Right atrium auricular region (tissue), 2 donors: ENCODE results near the gene SMC1A. TPM values are rescaled to one million over a fixed set of nuclear protein-coding genes. Genes with fewer than 3 reads are reported as not detected.

ENCODE experiments used
- DNase-seq: peaks from one replicate; pipeline ENCODE4 v3.0.0-alpha.2; 2019; ENCODE audit warnings: low spot score
- H3K27ac ChIP-seq, 2 donors: fragments of 200-600 bp; sonication (generic); 1 replicate in 1 of 2; 2 replicates in 1 of 2; pipeline ENCODE4 v1.5.1; 2016 to 2019
- H3K27me3 ChIP-seq, 2 donors: fragments of 200-600 bp; sonication (generic); one replicate each; pipeline versions ENCODE4 v1.5.1 to v1.6.0; 2017 to 2019
- H3K36me3 ChIP-seq: fragments of 200-600 bp; sonication (generic); one replicate; pipeline ENCODE4 v1.5.1; 2016
- H3K4me1 ChIP-seq, 2 donors: fragments of 200-600 bp; sonication (generic); one replicate each; pipeline versions ENCODE4 v1.5.1 to v1.6.0; 2017 to 2019
- H3K4me3 ChIP-seq, 2 donors: fragments of 200-600 bp; sonication (generic); 1 replicate in 1 of 2; 2 replicates in 1 of 2; pipeline ENCODE4 v1.5.1; 2017 to 2019; ENCODE audit warnings: mild to moderate bottlenecking in 1 of 2, moderate library complexity in 1 of 2
- H3K9me3 ChIP-seq, 2 donors: fragments of 200-600 bp; sonication (generic); one replicate each; pipeline ENCODE4 v1.5.1; 2019
- CTCF ChIP-seq, 2 donors: fragments of 200-600 bp; sonication (generic); IDR thresholded peaks; one replicate each; pipeline ENCODE4 v1.5.1; 2019; ENCODE audit warnings: antibody characterized with exemption in 2 of 2
- total RNA-seq, 2 donors: library from RNA; depleted of rRNA; stranded (reverse); fragments of >200 nt; gene quantifications; one replicate each; pipeline ENCODE4 v1.1.0, GENCODE V29; 2016

SMC1A gene
- total RNA-seq, 2 donors from 2014 or later, result 19.4 to 27.9 TPM

DNA sequence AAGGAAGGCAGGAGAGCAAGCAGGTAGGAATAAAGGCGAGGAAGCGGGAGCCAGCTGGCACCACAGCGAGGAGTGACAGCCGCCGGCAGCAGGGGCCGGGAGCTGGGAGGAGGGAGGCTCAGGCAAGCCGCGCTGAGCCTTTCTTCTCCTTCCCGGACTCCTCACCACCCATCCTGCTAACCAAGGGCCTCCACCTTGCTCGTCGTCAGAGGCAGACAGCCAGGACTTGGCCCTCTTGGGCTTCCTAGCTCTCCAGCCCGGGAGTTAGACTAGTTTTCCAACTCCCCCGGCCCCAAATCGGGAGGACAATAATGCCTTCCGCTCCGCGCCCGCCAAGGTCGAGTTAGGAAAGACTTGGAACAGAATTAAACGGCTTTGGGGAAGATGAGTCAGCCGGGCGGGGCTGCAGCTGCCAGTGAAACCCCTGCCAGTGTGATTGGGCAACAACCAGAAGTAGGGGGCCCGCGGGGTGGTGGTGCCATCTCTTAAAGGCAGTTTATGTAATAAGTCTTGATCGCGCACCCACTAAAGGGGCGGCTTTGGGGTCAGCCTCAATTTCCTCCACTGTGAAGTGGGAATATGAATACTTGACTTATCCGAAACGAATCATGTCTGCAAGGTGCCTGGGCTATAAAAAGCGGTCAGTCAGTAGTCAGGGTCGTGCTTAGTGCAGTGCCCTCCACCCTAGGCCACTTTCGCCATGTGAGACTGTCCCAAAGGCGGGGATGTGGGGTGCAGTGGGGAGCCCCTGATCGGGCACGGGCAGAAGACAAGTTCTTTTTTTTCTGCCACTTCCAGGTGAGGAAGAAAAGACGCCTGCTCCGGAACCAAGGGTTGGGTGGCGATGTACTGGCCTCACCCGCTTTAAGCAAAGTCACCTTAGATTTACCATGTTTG lies 18.4 kb upstream of the SMC1A start:
- DNase-seq, result peak; percentile 89
- no peak for TF ChIP-seq CTCF (IDR thresholded peaks at IDR 0.05)
- peak overlapping the region; percentile 57 to 60 for H3K27ac ChIP-seq
- peaks cover 0 to 6% of the 10 kb centered on the region in 2 donors for H3K4me1 ChIP-seq
- no peaks in the 10 kb centered on the region for H3K36me3 ChIP-seq
- H3K27me3 ChIP-seq, result no peaks in the 10 kb centered on the region
- no peaks in the 10 kb centered on the region for H3K9me3 ChIP-seq
- peak overlapping the region; percentile 33 to 44 for H3K4me3 ChIP-seq

DNA sequence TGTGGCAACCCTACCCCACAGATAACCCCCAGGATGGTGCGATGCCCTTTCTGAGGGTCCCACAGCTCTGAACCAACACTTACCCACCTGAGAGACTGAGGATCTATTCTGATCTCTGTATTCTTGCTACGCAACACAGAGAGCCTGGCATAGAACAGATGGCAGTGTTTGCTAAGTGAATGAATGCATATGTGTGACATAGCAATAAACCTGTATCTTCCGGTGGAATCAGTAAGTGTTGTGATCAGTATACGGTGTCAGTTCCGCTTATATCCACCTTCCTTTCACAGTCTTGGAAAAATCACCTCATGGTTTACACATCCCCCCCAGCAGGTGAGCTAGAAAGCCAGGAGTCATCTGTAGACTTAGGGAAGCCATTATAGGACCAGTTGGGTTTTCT lies 17.6 kb upstream of the SMC1A start:
- no peak for DNase-seq
- Histone ChIP-seq H3K4me3 (peak overlapping the region in 1 of 2 donors; percentile 44), H3K4me1 (peaks cover 0 to 6% of the 10 kb centered on the region in 2 donors), H3K9me3 (no peaks in the 10 kb centered on the region), H3K27me3 (no peaks in the 10 kb centered on the region), H3K36me3 (no peaks in the 10 kb centered on the region), H3K27ac (peak overlapping the region in 1 of 2 donors; percentile 60)
- no peak for TF ChIP-seq CTCF (IDR thresholded peaks at IDR 0.05)

- no peaks in the 10 kb centered on the region for H3K36me3 ChIP-seq
- no peak for DNase-seq
- H3K4me1 ChIP-seq, result peaks cover 0 to 6% of the 10 kb centered on the region in 2 donors
- H3K9me3 ChIP-seq, result no peaks in the 10 kb centered on the region
- H3K27me3 ChIP-seq, result no peaks in the 10 kb centered on the region
- no peak overlapping the region for H3K4me3 ChIP-seq
- no peak for TF ChIP-seq CTCF (IDR thresholded peaks at IDR 0.05)
- no peak overlapping the region for H3K27ac ChIP-seq
These were observed 16.4 kb upstream of the SMC1A start for GRCh38 chrX:53438832-53439230.

- Histone ChIP-seq H3K4me1 (peaks cover 0 to 10% of the 10 kb centered on the region in 2 donors), H3K27ac (no peak overlapping the region), H3K36me3 (no peaks in the 10 kb centered on the region), H3K4me3 (no peak overlapping the region), H3K9me3 (no peaks in the 10 kb centered on the region), H3K27me3 (no peaks in the 10 kb centered on the region)
- no peak for TF ChIP-seq CTCF (IDR thresholded peaks at IDR 0.05)
- no peak for DNase-seq
These were observed 15.8 kb upstream of the SMC1A start for GRCh38 chrX:53438174-53438831.

DNA sequence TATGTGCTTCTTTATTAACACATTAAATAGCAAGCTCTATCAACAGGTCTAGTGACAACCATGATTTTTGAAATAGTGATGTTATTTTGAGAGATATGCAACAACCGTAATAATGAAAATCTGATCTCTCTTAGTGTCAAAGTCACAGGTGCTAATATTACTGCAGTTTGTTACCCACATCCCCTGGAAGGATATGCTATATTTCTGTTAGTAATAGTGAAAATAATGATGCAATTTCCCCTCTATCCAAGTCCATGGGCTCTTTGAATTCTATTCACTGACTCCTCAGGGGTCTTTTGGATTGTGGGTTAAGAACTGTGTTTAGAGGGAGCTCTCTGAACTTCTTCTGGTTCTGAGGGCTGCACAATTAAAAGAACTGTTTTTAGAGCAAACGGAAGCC lies 14.8 kb upstream of the SMC1A start:
- Histone ChIP-seq H3K27me3 (no peaks in the 10 kb centered on the region), H3K4me1 (peaks cover 0 to 12% of the 10 kb centered on the region in 2 donors), H3K36me3 (peaks cover 6% of the 10 kb centered on the region), H3K9me3 (no peaks in the 10 kb centered on the region), H3K4me3 (no peak overlapping the region), H3K27ac (no peak overlapping the region)
- no peak for DNase-seq
- TF ChIP-seq CTCF (IDR thresholded peaks at IDR 0.05), result no peak
